CD4-positive, alpha-beta T cell (primary cell): ENCODE results near the gene RBMS2. TPM values are rescaled to one million over a fixed set of nuclear protein-coding genes. Genes with fewer than 3 reads are reported as not detected.
A peak's percentile ranks its signal among the peaks of the same experiment; 100 is the strongest.

Source experiments
- ATAC-seq: fragments of 200-7000 bp; cut with Tn5 transposase; one replicate; pipeline ENCODE4 v1.10.0; 2022; ENCODE audit warnings: mild to moderate bottlenecking; ENCODE audit not compliant: poor library complexity
- CTCF ChIA-PET: fragments of 350-600 bp; sonication (Branson Sonifier 250); formaldehyde crosslinking; loops from one replicate; lab custom pipeline; 2021; ENCODE audit warnings: antibody characterized with exemption, inconsistent platforms; lab: Charles Lee
- POLR2A ChIA-PET: fragments of 350-600 bp; sonication (Branson Sonifier 250); formaldehyde crosslinking; loops from one replicate; lab custom pipeline; 2021; ENCODE audit warnings: antibody characterized with exemption, inconsistent platforms; lab: Charles Lee
- DNase-seq, 14 experiments: peaks; one replicate each; pipeline ENCODE4 v3.0.0-alpha.2; 2013 to 2020; ENCODE audit warnings: mixed read lengths in 2 of 14
- H3K27ac ChIP-seq, 2 donors: one replicate each; pipeline versions ENCODE4 v1.5.1 to v1.7.0; 2013; ENCODE audit warnings: low read length in 2 of 2, low read depth in 1 of 2, mild to moderate bottlenecking in 1 of 2
- H3K27me3 ChIP-seq, 2 experiments: 1 replicate in 1 of 2; 2 replicates in 1 of 2; pipeline versions ENCODE4 v1.6.1 to v1.7.0; 2013; ENCODE audit warnings: low read length in 2 of 2, control low read depth in 1 of 2, mild to moderate bottlenecking in 1 of 2, moderate library complexity in 1 of 2; ENCODE audit not compliant: insufficient read depth in 2 of 2, control insufficient read depth in 1 of 2
- H3K36me3 ChIP-seq: one replicate; pipeline ENCODE4 v1.6.1; 2013; ENCODE audit warnings: low read length, control low read depth; ENCODE audit not compliant: insufficient read depth
- H3K4me1 ChIP-seq: one replicate; pipeline ENCODE4 v1.6.1; 2013; ENCODE audit warnings: low read length, control low read depth; ENCODE audit not compliant: insufficient read depth
- H3K4me3 ChIP-seq: one replicate; pipeline ENCODE4 v1.5.1; 2013; ENCODE audit warnings: mild to moderate bottlenecking, low read length, moderate library complexity
- H3K9me3 ChIP-seq, 2 experiments: 1 replicate in 1 of 2; 2 replicates in 1 of 2; pipeline versions ENCODE4 v1.6.1 to v1.7.0; 2013; ENCODE audit warnings: low read length in 2 of 2, mild to moderate bottlenecking in 2 of 2, control low read depth in 1 of 2, moderate library complexity in 1 of 2; ENCODE audit not compliant: control insufficient read depth in 1 of 2, insufficient read depth in 1 of 2
- H3K27ac Mint-ChIP-seq: one replicate; pipeline ENCODE4 v1.8.0; 2020; ENCODE audit warnings: mixed read lengths
- H3K27me3 Mint-ChIP-seq: one replicate; pipeline ENCODE4 v1.8.0; 2021; ENCODE audit warnings: mixed read lengths
- H3K36me3 Mint-ChIP-seq: one replicate; pipeline ENCODE4 v1.8.0; 2021; ENCODE audit warnings: low read depth, mixed read lengths
- H3K4me1 Mint-ChIP-seq: one replicate; pipeline ENCODE4 v1.8.0; 2021; ENCODE audit warnings: low read depth, mixed read lengths
- H3K4me3 Mint-ChIP-seq: one replicate; pipeline ENCODE4 v1.8.0; 2020; ENCODE audit warnings: mild to moderate bottlenecking, mixed read lengths
- H3K9me3 Mint-ChIP-seq: one replicate; pipeline ENCODE4 v1.8.0; 2020; ENCODE audit warnings: mixed read lengths
- intact Hi-C, 2 experiments: fragments of 100-400 bp; cut with DNase I in 1 of 2; cut with micrococcal nuclease in 1 of 2; formaldehyde crosslinking; loops; one replicate each; pipeline versions ENCODE4 v1.15.1 to v1.9.0; 2023 to 2025; cut with DNase I, micrococcal nuclease
- total RNA-seq, 174 experiments: library from RNA in 2 of 174; stranded (reverse) in 2 of 174; gene quantifications; one replicate each; pipeline ENCODE4 v1.2.3 and lab custom pipeline; 2021 to 2026
- TF ChIP-seq, protein P1 (sequence below): fragments of 200-600 bp; IDR thresholded peaks from one replicate; pipeline ENCODE4 v1.8.0; 2022; ENCODE audit warnings: antibody characterized with exemption, mild to moderate bottlenecking

Gene RBMS2
- total RNA-seq, 2 experiments from 2014 or later: 5.1 to 10.8 TPM

DNA sequence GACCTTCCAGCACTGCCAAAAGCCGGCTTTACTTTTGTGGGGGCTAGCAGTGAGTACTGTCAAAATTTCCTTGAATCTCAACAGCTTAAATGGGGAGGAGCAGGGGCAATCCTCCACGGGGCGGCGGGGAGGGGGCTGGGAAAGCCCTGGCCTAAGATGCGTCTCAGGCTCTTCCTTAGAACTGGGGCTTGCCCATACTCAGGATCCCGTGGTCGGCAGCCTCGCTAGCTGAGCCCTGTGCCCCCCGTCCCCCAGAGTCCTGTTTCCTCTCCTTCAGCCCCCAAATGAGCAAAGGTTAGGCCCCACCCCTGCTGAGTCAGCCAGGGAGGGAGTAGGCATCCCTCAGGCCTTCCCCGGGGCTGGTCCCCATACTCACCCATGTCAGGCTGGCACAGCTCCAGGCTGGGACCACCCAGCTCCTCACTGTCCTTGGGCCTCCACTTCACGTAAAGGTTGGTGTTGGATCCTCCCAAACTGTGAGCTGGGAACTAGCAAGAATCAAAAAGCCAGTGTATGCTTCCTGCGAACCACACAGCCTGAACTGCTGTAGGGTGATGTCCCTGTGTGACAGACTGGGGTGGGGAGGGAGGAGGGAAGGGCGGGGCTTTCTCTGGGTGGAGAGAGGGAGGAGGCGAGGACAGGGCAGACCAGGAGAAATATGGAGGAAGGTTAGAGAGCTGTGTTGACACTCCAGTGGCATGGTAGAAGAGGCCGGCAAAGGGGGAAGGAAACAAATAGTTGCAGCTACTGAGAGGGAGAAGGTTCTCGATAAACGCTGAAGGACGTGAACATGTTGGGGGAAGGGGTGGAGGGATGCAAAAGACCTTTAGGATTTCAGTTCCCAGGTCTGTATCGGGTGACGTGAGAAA lies 114.4 kb downstream of the RBMS2 start:
- Histone ChIP-seq H3K9me3 (no peaks in the 10 kb centered on the region), H3K4me1 (peaks cover 59% of the 10 kb centered on the region), H3K27ac (peak overlapping the region; percentile 56 to 84), H3K36me3 (peaks cover 36% of the 10 kb centered on the region), H3K27me3 (no peaks in the 10 kb centered on the region), H3K4me3 (peak overlapping the region; percentile 76)
- intact Hi-C loops: loop anchor here (1.0 to 10.0 kb wide), 8 partner anchors 10 to 821 kb away; partner anchors contain the start of genes APOF (in 1 of the 2), DGKA (in 1 of the 2), NAB2 (in 1 of the 2) and ORMDL2 (in 1 of the 2)
- Mint-ChIP-seq H3K27me3 (no peaks in the 10 kb centered on the region), H3K9me3 (no peaks in the 10 kb centered on the region), H3K27ac (peak overlapping the region; percentile 98), H3K4me3 (peak overlapping the region; percentile 94), H3K4me1 (peaks cover 74% of the 10 kb centered on the region), H3K36me3 (peaks cover 56% of the 10 kb centered on the region)
- POLR2A ChIA-PET: interaction anchor here (0.7 to 9.4 kb wide), 28 partner anchors 10 to 708 kb away, joined by 3 to 139 read pairs (median 6); partner anchors contain the start of genes ATP5F1B, CNPY2, CS and ESYT1
- TF ChIP-seq, protein P1, sequence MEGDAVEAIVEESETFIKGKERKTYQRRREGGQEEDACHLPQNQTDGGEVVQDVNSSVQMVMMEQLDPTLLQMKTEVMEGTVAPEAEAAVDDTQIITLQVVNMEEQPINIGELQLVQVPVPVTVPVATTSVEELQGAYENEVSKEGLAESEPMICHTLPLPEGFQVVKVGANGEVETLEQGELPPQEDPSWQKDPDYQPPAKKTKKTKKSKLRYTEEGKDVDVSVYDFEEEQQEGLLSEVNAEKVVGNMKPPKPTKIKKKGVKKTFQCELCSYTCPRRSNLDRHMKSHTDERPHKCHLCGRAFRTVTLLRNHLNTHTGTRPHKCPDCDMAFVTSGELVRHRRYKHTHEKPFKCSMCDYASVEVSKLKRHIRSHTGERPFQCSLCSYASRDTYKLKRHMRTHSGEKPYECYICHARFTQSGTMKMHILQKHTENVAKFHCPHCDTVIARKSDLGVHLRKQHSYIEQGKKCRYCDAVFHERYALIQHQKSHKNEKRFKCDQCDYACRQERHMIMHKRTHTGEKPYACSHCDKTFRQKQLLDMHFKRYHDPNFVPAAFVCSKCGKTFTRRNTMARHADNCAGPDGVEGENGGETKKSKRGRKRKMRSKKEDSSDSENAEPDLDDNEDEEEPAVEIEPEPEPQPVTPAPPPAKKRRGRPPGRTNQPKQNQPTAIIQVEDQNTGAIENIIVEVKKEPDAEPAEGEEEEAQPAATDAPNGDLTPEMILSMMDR: no peak
- ATAC-seq (peak; percentile 67), DNase-seq (peak; percentile 63 to 92 (median 78))
- CTCF ChIA-PET: interaction anchor here (0.8 to 3.7 kb wide), 26 partner anchors 9 to 662 kb away, joined by 3 to 30 read pairs (median 6); partner anchors contain the start of genes ATP5F1B, NACA, PTGES3 and RAB5B

GRCh38 chr12:56636675-56637540 lies 115.3 kb downstream of the RBMS2 start:
- peaks cover 56% of the 10 kb centered on the region for H3K4me1 ChIP-seq
- CTCF ChIA-PET: interaction anchor here (0.6 to 3.7 kb wide), 27 partner anchors 9 to 663 kb away, joined by 3 to 30 read pairs (median 5); partner anchors contain the start of genes ATP5F1B, NACA, PTGES3 and RAB5B
- DNase-seq (peak; percentile 87 to 98 (median 93)), ATAC-seq (peak; percentile 72)
- Mint-ChIP-seq H3K36me3 (peaks cover 60% of the 10 kb centered on the region), H3K27ac (peak overlapping the region; percentile 98), H3K27me3 (no peaks in the 10 kb centered on the region), H3K4me3 (peak overlapping the region; percentile 94), H3K4me1 (peaks cover 65% of the 10 kb centered on the region), H3K9me3 (no peaks in the 10 kb centered on the region)
- POLR2A ChIA-PET: interaction anchor here (0.7 to 9.4 kb wide), 29 partner anchors 9 to 709 kb away, joined by 3 to 139 read pairs (median 6); partner anchors contain the start of genes ATP5F1B, CNPY2, CS and ESYT1
- peaks cover 44% of the 10 kb centered on the region for H3K36me3 ChIP-seq
- no peaks in the 10 kb centered on the region for H3K9me3 ChIP-seq
- H3K27me3 ChIP-seq: no peaks in the 10 kb centered on the region
- H3K4me3 ChIP-seq: peak overlapping the region; percentile 76
- intact Hi-C loops: loop anchor here (1.0 to 10.0 kb wide), 9 partner anchors 8 to 822 kb away; partner anchors contain the start of genes APOF (in 1 of the 2), DGKA (in 1 of the 2), NAB2 (in 1 of the 2) and ORMDL2 (in 1 of the 2)
- TF ChIP-seq, protein P1: peak; percentile 72
- H3K27ac ChIP-seq: peak overlapping the region; percentile 56 to 84
